ENCODE measurements around the gene FBN2.
"Not testable (repeated sequence)": the region's sequence is repeated elsewhere in the genome, so short reads cannot be mapped to it uniquely, and the experiment has no call there.

The FBN2 gene

GRCh38 chr5:128455841-128456361 lies 82.1 kb downstream of the FBN2 start:
- Histone ChIP-seq H3K36me3 (ENCODE audit: control insufficient read depth in 4 of 4, insufficient read depth in 4 of 4, low read length in 3 of 4) (no peaks in the 10 kb centered on the region), H3K4me1 (ENCODE audit: control extremely low read depth in 1 of 4, control insufficient read depth in 4 of 4, insufficient read depth in 4 of 4, low read length in 3 of 4) (peaks cover 0 to 2% (median 0%) of the 10 kb centered on the region in 4 experiments), H3K9me3 (ENCODE audit: control extremely low read depth in 1 of 5, control insufficient read depth in 4 of 5, insufficient read depth in 2 of 5, low read depth in 1 of 5, low read length in 4 of 5) (no peaks in the 10 kb centered on the region), H3K4me3 (ENCODE audit: control insufficient read depth in 1 of 7, extremely low read depth in 1 of 7, insufficient read depth in 4 of 7, low read depth in 2 of 7, low read length in 6 of 7) (no peak overlapping the region), H3K27ac (ENCODE audit: insufficient read depth in 1 of 2, low read depth in 1 of 2, low read length in 2 of 2, poor library complexity in 1 of 2, severe bottlenecking in 2 of 2) (no peak overlapping the region), H3K27me3 (replicated peaks in 2 of 5; ENCODE audit: control insufficient read depth in 4 of 5, insufficient read depth in 5 of 5, low read length in 4 of 5) (no peaks in the 10 kb centered on the region)
- ChIA-PET CTCF (no interaction called here), POLR2A (no interaction called here)
- no peak for DNase-seq
- WGBS (ENCODE audit: insufficient coverage): 84% methylated on average over 4 of the region's 7 CpGs

- Histone ChIP-seq H3K4me1 (ENCODE audit: control extremely low read depth in 1 of 4, control insufficient read depth in 4 of 4, insufficient read depth in 4 of 4, low read length in 3 of 4) (peaks cover 0 to 2% (median 0%) of the 10 kb centered on the region in 4 experiments), H3K36me3 (ENCODE audit: control insufficient read depth in 4 of 4, insufficient read depth in 4 of 4, low read length in 3 of 4) (no peaks in the 10 kb centered on the region), H3K27ac (ENCODE audit: insufficient read depth in 1 of 2, low read depth in 1 of 2, low read length in 2 of 2, poor library complexity in 1 of 2, severe bottlenecking in 2 of 2) (no peak overlapping the region), H3K27me3 (replicated peaks in 2 of 5; ENCODE audit: control insufficient read depth in 4 of 5, insufficient read depth in 5 of 5, low read length in 4 of 5) (no peaks in the 10 kb centered on the region), H3K4me3 (ENCODE audit: control insufficient read depth in 1 of 7, extremely low read depth in 1 of 7, insufficient read depth in 4 of 7, low read depth in 2 of 7, low read length in 6 of 7) (no peak overlapping the region), H3K9me3 (ENCODE audit: control extremely low read depth in 1 of 5, control insufficient read depth in 4 of 5, insufficient read depth in 2 of 5, low read depth in 1 of 5, low read length in 4 of 5) (peaks cover 0 to 3% (median 0%) of the 10 kb centered on the region in 5 experiments)
- ChIA-PET CTCF (no interaction called here), POLR2A (no interaction called here)
- 78% methylated on average over 3 of the region's 3 CpGs for WGBS (ENCODE audit: insufficient coverage)
- no peak for DNase-seq
Observed at GRCh38 chr5:128453121-128453520, 84.9 kb downstream of the FBN2 start.

- POLR2A ChIA-PET; H3K4me1 ChIP-seq (ENCODE audit: control extremely low read depth in 1 of 4, control insufficient read depth in 4 of 4, insufficient read depth in 4 of 4, low read length in 3 of 4); H3K27ac ChIP-seq (ENCODE audit: insufficient read depth in 1 of 2, low read depth in 1 of 2, low read length in 2 of 2, poor library complexity in 1 of 2, severe bottlenecking in 2 of 2); CTCF ChIA-PET; H3K36me3 ChIP-seq (ENCODE audit: control insufficient read depth in 4 of 4, insufficient read depth in 4 of 4, low read length in 3 of 4); H3K27me3 ChIP-seq (replicated peaks in 2 of 5; ENCODE audit: control insufficient read depth in 4 of 5, insufficient read depth in 5 of 5, low read length in 4 of 5); H3K4me3 ChIP-seq (ENCODE audit: control insufficient read depth in 1 of 7, extremely low read depth in 1 of 7, insufficient read depth in 4 of 7, low read depth in 2 of 7, low read length in 6 of 7); DNase-seq: not testable (repeated sequence)
- WGBS (ENCODE audit: insufficient coverage): 96% methylated on average over 4 of the region's 10 CpGs
- peaks cover 0 to 12% (median 2%) of the 10 kb centered on the region in 5 experiments for H3K9me3 ChIP-seq (ENCODE audit: control extremely low read depth in 1 of 5, control insufficient read depth in 4 of 5, insufficient read depth in 2 of 5, low read depth in 1 of 5, low read length in 4 of 5)
Observed at GRCh38 chr5:128447224-128447623, 90.8 kb downstream of the FBN2 start.

- no peaks in the 10 kb centered on the region for H3K27me3 ChIP-seq (replicated peaks in 2 of 5; ENCODE audit: control insufficient read depth in 4 of 5, insufficient read depth in 5 of 5, low read length in 4 of 5)
- 80% methylated on average over 2 of the region's 2 CpGs for WGBS (ENCODE audit: insufficient coverage)
- no peak for DNase-seq
- H3K36me3 ChIP-seq (ENCODE audit: control insufficient read depth in 4 of 4, insufficient read depth in 4 of 4, low read length in 3 of 4): no peaks in the 10 kb centered on the region
- no peak overlapping the region for H3K4me3 ChIP-seq (ENCODE audit: control insufficient read depth in 1 of 7, extremely low read depth in 1 of 7, insufficient read depth in 4 of 7, low read depth in 2 of 7, low read length in 6 of 7)
- POLR2A ChIA-PET: no interaction called here
- peaks cover 0 to 2% (median 0%) of the 10 kb centered on the region in 5 experiments for H3K9me3 ChIP-seq (ENCODE audit: control extremely low read depth in 1 of 5, control insufficient read depth in 4 of 5, insufficient read depth in 2 of 5, low read depth in 1 of 5, low read length in 4 of 5)
- CTCF ChIA-PET: no interaction called here
- H3K27ac ChIP-seq (ENCODE audit: insufficient read depth in 1 of 2, low read depth in 1 of 2, low read length in 2 of 2, poor library complexity in 1 of 2, severe bottlenecking in 2 of 2): no peak overlapping the region
- H3K4me1 ChIP-seq (ENCODE audit: control extremely low read depth in 1 of 4, control insufficient read depth in 4 of 4, insufficient read depth in 4 of 4, low read length in 3 of 4): no peaks in the 10 kb centered on the region
Observed at GRCh38 chr5:128441941-128442350, 96.1 kb downstream of the FBN2 start.

GRCh38 chr5:128441165-128441564 lies 96.9 kb downstream of the FBN2 start:
- WGBS (ENCODE audit: insufficient coverage): no CpG with 5 or more reads among the region's 2 CpGs
- CTCF ChIA-PET: no interaction called here

GRCh38 chr5:128436749-128437188 lies 101.3 kb downstream of the FBN2 start:
- CTCF ChIA-PET: no interaction called here
- Histone ChIP-seq H3K4me1 (ENCODE audit: control extremely low read depth in 1 of 4, control insufficient read depth in 4 of 4, insufficient read depth in 4 of 4, low read length in 3 of 4) (no peaks in the 10 kb centered on the region), H3K27ac (ENCODE audit: insufficient read depth in 1 of 2, low read depth in 1 of 2, low read length in 2 of 2, poor library complexity in 1 of 2, severe bottlenecking in 2 of 2) (no peak overlapping the region), H3K4me3 (ENCODE audit: control insufficient read depth in 1 of 7, extremely low read depth in 1 of 7, insufficient read depth in 4 of 7, low read depth in 2 of 7, low read length in 6 of 7) (no peak overlapping the region), H3K36me3 (ENCODE audit: control insufficient read depth in 4 of 4, insufficient read depth in 4 of 4, low read length in 3 of 4) (no peaks in the 10 kb centered on the region), H3K9me3 (ENCODE audit: control extremely low read depth in 1 of 5, control insufficient read depth in 4 of 5, insufficient read depth in 2 of 5, low read depth in 1 of 5, low read length in 4 of 5) (no peaks in the 10 kb centered on the region), H3K27me3 (replicated peaks in 2 of 5; ENCODE audit: control insufficient read depth in 4 of 5, insufficient read depth in 5 of 5, low read length in 4 of 5) (peaks cover 0 to 3% (median 0%) of the 10 kb centered on the region in 5 experiments)
- 92% methylated on average over 3 of the region's 4 CpGs for WGBS (ENCODE audit: insufficient coverage)
- POLR2A ChIA-PET: no interaction called here
- no peak for DNase-seq

More at GRCh38 chr5:128441165-128441564, 96.9 kb downstream of the FBN2 start:
- POLR2A ChIA-PET: no interaction called here
- Histone ChIP-seq H3K4me1 (ENCODE audit: control extremely low read depth in 1 of 4, control insufficient read depth in 4 of 4, insufficient read depth in 4 of 4, low read length in 3 of 4) (no peaks in the 10 kb centered on the region), H3K27me3 (replicated peaks in 2 of 5; ENCODE audit: control insufficient read depth in 4 of 5, insufficient read depth in 5 of 5, low read length in 4 of 5) (no peaks in the 10 kb centered on the region), H3K9me3 (ENCODE audit: control extremely low read depth in 1 of 5, control insufficient read depth in 4 of 5, insufficient read depth in 2 of 5, low read depth in 1 of 5, low read length in 4 of 5) (no peaks in the 10 kb centered on the region), H3K27ac (ENCODE audit: insufficient read depth in 1 of 2, low read depth in 1 of 2, low read length in 2 of 2, poor library complexity in 1 of 2, severe bottlenecking in 2 of 2) (no peak overlapping the region), H3K4me3 (ENCODE audit: control insufficient read depth in 1 of 7, extremely low read depth in 1 of 7, insufficient read depth in 4 of 7, low read depth in 2 of 7, low read length in 6 of 7) (no peak overlapping the region), H3K36me3 (ENCODE audit: control insufficient read depth in 4 of 4, insufficient read depth in 4 of 4, low read length in 3 of 4) (no peaks in the 10 kb centered on the region)
- DNase-seq: no peak

- no peak overlapping the region for H3K4me3 ChIP-seq (ENCODE audit: control insufficient read depth in 1 of 7, extremely low read depth in 1 of 7, insufficient read depth in 4 of 7, low read depth in 2 of 7, low read length in 6 of 7)
- POLR2A ChIA-PET: no interaction called here
- no peak for DNase-seq
- H3K36me3 ChIP-seq (ENCODE audit: control insufficient read depth in 4 of 4, insufficient read depth in 4 of 4, low read length in 3 of 4): no peaks in the 10 kb centered on the region
- WGBS (ENCODE audit: insufficient coverage): 94% methylated on average over 4 of the region's 4 CpGs
- CTCF ChIA-PET: no interaction called here
- peaks cover 0 to 3% (median 0%) of the 10 kb centered on the region in 5 experiments for H3K27me3 ChIP-seq (replicated peaks in 2 of 5; ENCODE audit: control insufficient read depth in 4 of 5, insufficient read depth in 5 of 5, low read length in 4 of 5)
- H3K27ac ChIP-seq (ENCODE audit: insufficient read depth in 1 of 2, low read depth in 1 of 2, low read length in 2 of 2, poor library complexity in 1 of 2, severe bottlenecking in 2 of 2): no peak overlapping the region
- no peaks in the 10 kb centered on the region for H3K9me3 ChIP-seq (ENCODE audit: control extremely low read depth in 1 of 5, control insufficient read depth in 4 of 5, insufficient read depth in 2 of 5, low read depth in 1 of 5, low read length in 4 of 5)
- H3K4me1 ChIP-seq (ENCODE audit: control extremely low read depth in 1 of 4, control insufficient read depth in 4 of 4, insufficient read depth in 4 of 4, low read length in 3 of 4): no peaks in the 10 kb centered on the region
Observed at GRCh38 chr5:128435861-128436260, 102.2 kb downstream of the FBN2 start.
